ENCODE results near the gene WNK1.
"Not testable (repeated sequence)": the region's sequence is repeated elsewhere in the genome, so short reads cannot be mapped to it uniquely, and the experiment has no call there.

WNK1 gene

DNA sequence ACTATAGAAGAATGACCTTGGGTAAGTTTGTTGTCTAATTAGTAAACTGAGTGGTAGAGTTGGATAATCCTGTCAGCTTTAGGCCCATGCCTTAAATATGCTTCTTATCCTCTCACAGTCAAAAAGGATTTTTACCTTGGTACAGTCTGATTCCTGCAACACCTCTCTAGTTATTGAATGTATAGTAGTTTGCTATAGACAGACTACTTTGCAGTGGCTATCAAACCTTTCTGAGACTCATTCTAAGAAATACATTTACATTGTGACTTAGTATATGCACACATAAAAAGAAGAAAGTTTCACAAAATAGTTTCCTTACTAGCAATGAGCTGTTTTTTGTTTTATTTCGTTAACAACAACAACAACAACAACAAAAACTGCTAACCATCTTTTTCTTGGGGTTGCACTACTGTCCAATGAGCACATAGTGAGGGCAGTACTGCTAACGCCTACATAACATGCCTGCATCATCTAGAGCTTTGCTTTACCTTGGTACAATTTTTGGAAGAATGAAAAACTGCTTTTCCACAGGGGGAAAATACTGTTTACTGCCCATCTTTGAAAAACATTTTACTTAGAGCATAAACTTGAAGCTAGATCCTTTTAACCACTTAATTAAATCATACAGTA, 28.5 kb downstream of the WNK1 start:
- no peak for DNase-seq

DNA sequence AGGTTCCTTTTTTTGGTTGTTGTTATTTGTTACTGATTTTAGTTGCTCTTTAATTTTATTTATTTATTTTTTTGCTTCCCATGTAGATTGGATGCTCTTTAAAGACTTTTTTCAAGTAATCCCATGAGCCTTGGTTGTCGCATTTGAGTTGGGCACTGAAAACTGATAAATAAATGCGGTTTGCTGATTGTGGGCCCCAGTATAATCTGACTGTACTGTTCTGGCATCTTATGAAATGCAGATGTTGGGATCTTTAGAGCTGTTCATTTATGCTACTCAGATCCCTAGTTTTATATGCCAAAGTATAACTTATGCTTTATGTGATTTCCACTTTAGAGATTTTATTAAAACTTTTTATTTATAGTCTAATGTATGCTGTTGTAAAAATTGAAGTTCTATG, 33.3 kb downstream of the WNK1 start:
- DNase-seq = no peak

DNA sequence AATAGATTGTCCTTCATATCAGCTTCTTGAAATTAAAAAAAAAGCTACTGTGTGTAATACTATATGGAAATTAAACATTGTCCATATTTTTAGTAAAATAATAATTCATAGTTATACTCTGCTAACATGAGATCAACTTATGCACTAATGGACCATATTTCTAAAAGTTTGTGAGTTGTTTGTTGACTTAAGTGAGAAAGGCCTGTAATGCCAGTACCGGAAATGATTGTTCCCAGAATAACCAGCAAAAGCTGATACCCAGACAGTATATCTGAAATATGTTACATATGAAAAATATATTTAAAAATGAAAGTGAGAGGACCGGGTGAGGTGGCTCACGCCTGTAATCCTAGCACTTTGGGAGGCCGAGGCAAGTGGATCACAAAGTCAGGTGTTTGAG, 35.9 kb downstream of the WNK1 start:
- no peak for DNase-seq

DNA sequence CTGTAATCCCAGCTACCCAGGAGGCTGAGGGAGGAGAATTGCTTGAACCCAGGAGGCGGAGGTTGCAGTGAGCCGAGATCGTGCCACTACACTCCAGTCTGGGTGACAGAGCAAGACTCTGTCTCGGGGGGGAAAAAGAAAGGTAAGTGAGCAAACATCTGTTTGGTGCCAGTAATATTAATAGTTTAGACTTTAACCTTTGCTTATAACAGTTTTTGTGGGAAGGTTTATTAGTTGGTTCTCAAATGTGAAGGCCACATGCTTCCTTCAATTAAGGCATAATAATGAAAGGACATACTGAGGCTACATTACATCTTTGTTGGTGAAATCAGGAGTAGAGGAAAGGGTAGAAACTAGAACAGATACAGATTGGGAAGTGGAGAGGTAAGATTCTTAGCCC, 36.4 kb downstream of the WNK1 start:
- DNase-seq = not testable (repeated sequence)

DNA sequence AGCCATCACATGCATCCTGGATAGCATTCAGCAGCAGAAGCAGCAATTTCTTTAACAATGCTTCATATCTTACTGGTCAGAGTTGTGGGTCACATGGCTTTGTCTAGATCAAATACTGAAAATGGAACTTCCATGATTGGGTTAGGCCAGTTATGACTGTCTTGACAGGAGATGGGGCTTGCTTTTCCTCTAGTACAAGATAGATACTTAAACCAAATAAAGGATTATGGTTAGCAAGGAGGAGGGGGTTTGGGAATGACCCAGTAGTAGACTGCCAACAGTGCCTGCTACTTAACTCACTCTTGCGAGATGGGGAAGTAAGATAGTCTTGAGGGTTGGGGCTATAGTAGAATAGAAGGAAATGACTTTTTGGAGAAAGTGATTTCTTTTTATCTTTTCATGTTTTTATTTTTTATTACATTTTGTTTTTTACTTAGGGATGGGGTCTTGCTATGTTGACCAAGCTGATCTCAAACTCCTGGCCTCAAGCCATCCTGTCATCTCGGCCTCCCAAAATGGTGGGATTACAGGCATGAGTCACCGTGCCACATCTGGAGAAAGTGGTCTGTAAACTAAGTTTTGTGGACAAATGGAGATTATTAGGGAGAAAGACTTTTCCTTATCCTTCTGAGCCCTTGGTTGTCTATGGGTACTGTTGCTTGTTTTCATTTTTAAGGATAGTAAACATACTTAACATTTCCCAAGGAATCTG, 37.6 kb downstream of the WNK1 start:
- peak; percentile 51 for DNase-seq

DNA sequence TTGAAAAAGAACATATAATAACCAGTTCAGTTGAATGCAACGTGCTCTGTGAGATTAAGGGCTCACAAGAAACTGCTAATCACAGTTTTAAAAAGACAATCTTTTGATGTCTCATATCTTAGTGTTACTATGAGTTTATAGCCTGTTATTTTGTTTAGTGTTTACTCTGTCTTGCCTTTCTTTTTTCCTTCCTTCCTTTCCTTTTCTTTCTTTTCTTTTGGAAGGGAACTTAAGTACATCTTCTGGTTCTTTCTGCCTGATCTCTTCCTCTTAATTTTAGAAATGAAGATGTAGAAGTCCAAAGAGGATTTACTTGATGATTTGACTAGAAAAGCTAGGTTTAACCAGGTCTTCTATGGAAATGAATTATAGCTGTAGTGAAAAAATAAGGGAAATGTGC, 38.2 kb downstream of the WNK1 start:
- DNase-seq = no peak

DNA sequence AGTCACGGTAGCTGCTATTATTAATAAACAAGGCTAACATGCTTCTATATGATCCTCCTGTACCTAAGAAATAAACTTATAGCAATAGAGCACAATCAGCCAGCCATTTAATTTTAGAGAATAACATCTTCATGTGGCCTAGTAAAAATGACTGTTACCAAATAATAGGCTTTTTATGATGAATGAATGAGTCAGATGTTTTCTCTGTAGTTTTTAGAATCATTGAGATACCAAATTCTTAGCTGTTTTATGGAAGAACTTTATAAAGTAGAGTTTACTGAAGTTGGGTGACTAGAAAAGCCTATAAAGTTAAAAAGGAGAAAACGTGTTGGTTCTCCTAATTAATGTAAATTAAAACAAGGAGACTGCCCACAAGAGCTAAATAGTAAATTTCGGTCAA, 40.7 kb downstream of the WNK1 start:
- no peak for DNase-seq

GRCh38 chr12:793711-794110, 41.3 kb downstream of the WNK1 start:
- peak; percentile 34 for DNase-seq

- DNase-seq = no peak
Observed at GRCh38 chr12:795305-795704, 42.9 kb downstream of the WNK1 start.

DNA sequence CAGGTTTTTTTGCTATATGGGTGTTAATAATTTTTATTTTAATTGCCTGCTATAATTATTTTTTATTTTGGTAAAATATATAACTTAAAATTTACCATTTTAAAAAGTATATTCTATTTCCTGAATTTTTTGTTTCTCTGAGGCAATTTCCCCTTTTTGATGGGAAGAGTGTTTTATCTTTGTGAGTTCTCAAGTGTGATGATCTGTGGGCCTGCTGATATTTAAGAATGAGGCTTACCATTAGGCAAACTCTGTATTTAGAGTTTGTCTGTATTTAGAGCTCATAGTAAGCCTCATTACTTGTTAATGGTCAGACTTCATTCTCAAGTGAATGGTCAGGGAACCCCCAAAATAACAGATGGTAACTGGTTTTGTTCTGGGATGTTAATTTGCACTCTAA, 48.0 kb downstream of the WNK1 start:
- peak; percentile 34 for DNase-seq

GRCh38 chr12:802242-803120, 50.1 kb downstream of the WNK1 start:
- peak; percentile 44 for DNase-seq

DNA sequence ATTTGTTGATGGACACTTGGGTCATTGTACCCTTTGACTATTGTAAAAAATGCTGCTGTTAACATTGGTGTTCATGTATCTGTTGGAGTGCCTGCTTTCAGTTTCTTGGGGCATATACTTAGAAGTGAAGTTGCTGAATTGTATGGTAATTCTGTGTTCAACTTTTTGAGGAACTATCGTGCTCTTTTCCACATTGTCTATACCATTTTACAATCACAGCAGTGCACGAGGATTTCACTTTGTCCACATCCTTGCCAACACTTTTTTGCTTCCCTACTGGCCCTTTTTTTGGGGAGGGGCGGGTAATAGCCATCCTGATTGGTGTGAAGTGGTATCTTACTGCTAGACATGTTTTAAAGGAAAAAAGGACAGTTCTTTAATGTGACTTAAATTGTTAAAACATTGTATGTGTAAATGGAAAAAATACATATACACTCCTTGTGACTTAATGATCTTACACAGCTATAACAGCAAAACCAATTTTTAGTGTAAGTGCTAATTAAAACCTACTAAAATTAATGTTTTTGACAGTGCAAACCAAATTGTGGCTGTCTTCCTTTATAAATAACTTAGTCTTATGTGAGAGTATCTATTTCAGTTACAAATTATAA, 52.7 kb downstream of the WNK1 start:
- peak; percentile 80 for DNase-seq

DNA sequence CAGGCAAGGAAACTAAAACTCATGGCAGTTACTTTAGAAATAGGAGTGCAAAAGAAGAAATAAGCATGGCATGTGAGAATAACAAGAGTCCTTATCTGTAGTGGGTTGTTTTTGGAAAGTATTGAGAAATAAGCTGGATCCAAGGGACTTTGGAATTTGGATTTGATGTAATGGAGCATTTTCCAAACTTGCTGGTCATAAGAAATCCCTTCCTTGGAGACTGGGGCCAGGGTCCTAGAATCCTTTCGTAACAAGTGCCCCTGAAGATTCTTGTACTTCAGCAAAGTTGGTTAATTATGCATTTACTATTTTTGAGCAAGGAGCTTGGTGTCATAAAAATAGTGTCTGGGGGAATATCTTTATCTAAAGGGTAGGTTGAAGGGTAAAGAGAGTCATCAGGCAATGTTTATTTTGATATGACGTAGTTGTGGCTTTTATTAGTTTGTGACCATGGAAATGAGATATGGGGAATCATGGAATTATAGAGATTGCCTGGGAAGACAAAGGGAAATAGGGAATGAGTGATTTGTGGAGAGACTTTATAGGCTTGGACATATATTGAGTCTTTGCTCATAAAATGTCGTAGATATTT, 53.9 kb downstream of the WNK1 start:
- no peak for DNase-seq

DNA sequence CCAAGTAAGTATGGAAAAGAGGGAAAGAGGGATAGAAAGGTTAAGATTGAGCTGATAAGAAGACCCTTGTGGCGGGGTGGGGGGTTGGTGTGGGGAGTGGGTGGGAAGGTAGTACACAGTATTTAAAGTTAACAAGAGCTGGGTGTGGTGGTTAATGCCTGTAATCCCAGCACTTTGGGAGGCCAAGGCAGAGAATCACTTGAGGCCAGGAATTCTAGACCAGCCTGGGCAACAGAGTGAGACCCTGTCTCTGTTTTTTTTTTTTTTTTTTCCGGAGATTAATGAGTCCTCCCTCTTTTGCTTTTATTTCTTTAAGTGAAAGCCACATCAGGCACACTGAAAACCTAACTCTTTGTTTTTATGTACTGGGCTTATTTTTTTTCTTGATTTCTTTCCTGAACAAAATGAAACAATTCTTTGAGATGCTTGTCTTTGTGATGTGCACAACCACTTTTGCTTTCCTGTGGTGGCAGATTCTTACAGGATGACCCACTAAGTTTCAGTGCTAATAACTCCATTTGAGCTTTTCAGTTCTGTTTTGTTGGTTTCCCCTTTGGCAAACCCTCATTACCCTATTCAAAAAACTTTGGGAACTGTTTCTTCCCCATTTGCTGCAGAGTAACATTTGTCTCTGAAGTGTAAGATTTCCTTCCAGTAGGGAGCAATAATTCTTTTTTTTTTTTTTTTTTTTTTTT, 54.8 kb downstream of the WNK1 start:
- peak; percentile 82 for DNase-seq

- DNase-seq = no peak
Observed at GRCh38 chr12:810116-810515, 57.7 kb downstream of the WNK1 start.

DNA sequence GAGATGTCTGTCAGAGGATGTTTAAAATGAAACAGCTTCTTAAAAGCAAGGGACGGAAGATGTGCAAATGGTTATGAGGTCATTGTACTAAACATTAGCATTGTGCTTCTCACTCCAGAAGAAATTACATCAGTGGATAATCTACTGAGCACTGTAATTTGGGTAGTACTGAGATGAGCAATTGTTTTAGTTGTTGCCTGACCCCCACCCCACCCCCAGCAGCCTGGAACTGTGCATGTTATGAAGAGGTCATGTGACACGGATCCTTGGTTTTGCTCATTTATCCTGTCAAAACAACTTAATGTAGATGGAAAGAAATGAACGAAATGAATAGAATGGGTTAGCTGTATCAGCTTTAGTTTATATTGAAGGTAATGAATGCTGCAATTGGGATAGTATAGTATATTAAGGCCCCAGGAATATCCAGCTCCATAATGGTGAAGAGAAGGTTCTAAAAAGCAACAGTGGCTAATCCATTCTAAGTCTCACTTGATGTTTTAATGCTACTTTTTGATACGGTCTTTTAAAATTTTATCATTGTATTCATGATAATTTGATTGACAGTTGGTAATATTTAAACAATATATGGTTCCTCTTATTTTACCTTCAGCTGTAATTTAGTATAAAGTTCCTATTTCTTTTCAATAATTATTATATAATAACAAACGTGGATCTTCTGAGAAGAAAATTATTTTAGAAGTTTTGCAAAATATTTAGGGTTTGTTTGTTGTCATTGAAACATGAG, 58.5 kb downstream of the WNK1 start:
- DNase-seq = peak; percentile 27

- DNase-seq = no peak
Observed at GRCh38 chr12:812950-813349, 60.6 kb downstream of the WNK1 start.

GRCh38 chr12:817456-817855, 65.1 kb downstream of the WNK1 start:
- not testable (repeated sequence) for DNase-seq

DNA sequence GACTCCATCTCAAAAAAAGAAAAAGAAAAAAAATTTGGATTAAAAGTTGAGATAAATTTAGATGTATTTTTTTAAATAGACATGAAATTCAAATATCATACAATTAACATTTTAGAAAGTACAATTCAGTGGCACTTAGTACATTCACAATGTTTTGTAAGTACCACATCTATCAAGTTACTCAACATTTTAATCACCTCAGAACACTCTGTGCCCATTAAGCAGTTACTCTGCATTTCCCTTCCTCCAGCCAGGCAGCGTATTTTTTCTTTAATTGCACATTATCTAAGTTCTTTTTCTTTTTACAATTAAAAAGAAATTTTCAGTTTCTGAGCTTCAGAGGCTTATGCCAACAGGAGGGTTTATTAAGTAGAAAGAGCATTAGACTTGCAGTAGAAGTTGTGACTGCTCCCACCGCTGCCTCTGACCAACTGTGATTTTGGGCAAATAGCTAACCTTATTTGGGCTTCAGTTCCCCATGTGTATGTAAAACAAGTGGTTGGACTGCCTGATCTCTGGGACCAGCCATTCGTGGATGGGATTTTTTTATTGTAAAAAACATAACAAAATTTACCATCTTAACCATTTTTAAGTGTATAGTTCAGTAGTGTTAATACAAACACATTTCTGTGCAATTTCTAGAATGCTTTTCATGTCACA, 65.7 kb downstream of the WNK1 start:
- no peak for DNase-seq

DNA sequence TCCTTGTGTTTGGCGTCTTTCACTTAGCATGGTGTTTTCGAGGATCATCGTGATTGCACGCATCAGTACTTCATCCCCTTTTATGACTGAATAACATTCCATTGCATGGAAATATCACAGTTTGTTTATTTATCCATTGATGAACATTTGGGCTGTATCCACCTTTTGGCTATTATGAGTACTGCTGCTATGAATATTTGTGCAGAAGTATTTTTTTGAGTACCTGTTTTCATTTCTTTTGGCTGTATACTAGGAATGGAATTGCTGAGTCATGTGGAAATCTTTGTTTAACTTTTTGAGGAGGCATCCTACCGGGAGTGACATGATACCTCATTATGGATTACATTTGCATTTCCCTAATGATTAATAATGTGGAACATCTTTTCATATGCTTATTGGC, 66.4 kb downstream of the WNK1 start:
- DNase-seq = no peak

- no peak for DNase-seq
Observed at GRCh38 chr12:820336-820735, 68.0 kb downstream of the WNK1 start.

Measured in suppressor macrophage treated with lipopolysaccharide for 4 hours (primary cell).